ENCODE data around the gene PTPA.
"Not testable (repeated sequence)": the region's sequence is repeated elsewhere in the genome, so short reads cannot be mapped to it uniquely, and the experiment has no call there.

PTPA gene

GRCh38 chr9:129187042-129187441 is 75.8 kb downstream of the PTPA start:
- ChIA-PET POLR2A (interaction anchor here (1.5 kb wide), 1 partner anchor 9 kb away, joined by 9 read pairs; the partner anchor contains the start of gene IER5L), CTCF (interaction anchor here (1.5 kb wide), 1 partner anchor 13 kb away, joined by 5 read pairs; no protein-coding TSS in a partner anchor)

GRCh38 chr9:129189971-129190370 is 78.8 kb downstream of the PTPA start:
- ChIA-PET CTCF (interaction anchor here (0.6 to 1.2 kb wide), 3 partner anchors 23 to 733 kb away, joined by 3 read pairs; no protein-coding TSS in a partner anchor), POLR2A (interaction anchor here (4.4 kb wide), 1 partner anchor 12 kb away, joined by 19 read pairs; the partner anchor contains the start of gene IER5L)
- H3K4me1 ChIP-seq (ENCODE audit: control insufficient read depth, insufficient read depth, low read length); H3K36me3 ChIP-seq (ENCODE audit: control insufficient read depth in 2 of 2, insufficient read depth in 1 of 2, low read length in 2 of 2); H3K9me3 ChIP-seq (ENCODE audit: control insufficient read depth, insufficient read depth, low read depth, low read length); H3K4me3 ChIP-seq (ENCODE audit: low read depth, low read length); H3K27ac ChIP-seq (ENCODE audit: extremely low read depth, low read depth, low read length): not testable (repeated sequence)

More at GRCh38 chr9:129187042-129187441, 75.8 kb downstream of the PTPA start:
- H3K4me1 ChIP-seq (ENCODE audit: control insufficient read depth, insufficient read depth, low read length) = no peaks in the 10 kb centered on the region
- H3K9me3 ChIP-seq (ENCODE audit: control insufficient read depth, insufficient read depth, low read depth, low read length) = no peaks in the 10 kb centered on the region
- TF ChIP-seq ZNF391 (tag by site-specific recombination; IDR thresholded peaks at IDR 0.05; ENCODE audit: borderline replicate concordance, low read depth) (no peak), TRIM28 (IDR thresholded peaks at IDR 0.05; ENCODE audit: borderline replicate concordance, low read length) (no peak), ZNF704 (tag by site-specific recombination; IDR thresholded peaks at IDR 0.05) (no peak), KLF8 (tag by site-specific recombination; IDR thresholded peaks at IDR 0.05) (no peak), ZNF223 (tag by site-specific recombination; IDR thresholded peaks at IDR 0.05) (no peak), ZNF488 (tag by site-specific recombination; IDR thresholded peaks at IDR 0.05) (no peak), ZNF544 (tag by site-specific recombination; IDR thresholded peaks at IDR 0.05) (no peak), HOXA7 (CRISPR knock-in tag; IDR thresholded peaks at IDR 0.05; ENCODE audit: borderline replicate concordance) (no peak), ZFP69B (tag by site-specific recombination; IDR thresholded peaks at IDR 0.05) (no peak), ZBTB1 (tag by site-specific recombination; IDR thresholded peaks at IDR 0.05) (no peak), ZNF394 (tag by site-specific recombination; IDR thresholded peaks at IDR 0.05; ENCODE audit: borderline replicate concordance) (no peak), ZNF585B (tag by site-specific recombination; IDR thresholded peaks at IDR 0.05) (no peak)
- H3K36me3 ChIP-seq (ENCODE audit: control insufficient read depth in 2 of 2, insufficient read depth in 1 of 2, low read length in 2 of 2) = no peaks in the 10 kb centered on the region
- no peak overlapping the region for H3K4me3 ChIP-seq (ENCODE audit: low read depth, low read length)
- H3K27ac ChIP-seq (ENCODE audit: extremely low read depth, low read depth, low read length) = no peak overlapping the region

GRCh38 chr9:129191234-129191633 is 80.0 kb downstream of the PTPA start:
- Histone ChIP-seq H3K9me3 (ENCODE audit: control insufficient read depth, insufficient read depth, low read depth, low read length) (no peaks in the 10 kb centered on the region), H3K4me1 (ENCODE audit: control insufficient read depth, insufficient read depth, low read length) (no peaks in the 10 kb centered on the region), H3K4me3 (ENCODE audit: low read depth, low read length) (no peak overlapping the region), H3K36me3 (ENCODE audit: control insufficient read depth in 2 of 2, insufficient read depth in 1 of 2, low read length in 2 of 2) (no peaks in the 10 kb centered on the region), H3K27ac (ENCODE audit: extremely low read depth, low read depth, low read length) (no peak overlapping the region)
- ChIA-PET POLR2A (interaction anchor here (0.7 to 4.4 kb wide), 2 partner anchors 13 to 237 kb away, joined by 4 to 19 read pairs; partner anchors contain the start of gene IER5L), CTCF (interaction anchor here (0.6 to 2.0 kb wide), 5 partner anchors 18 to 162 kb away, joined by 3 to 7 read pairs (median 4); no protein-coding TSS in a partner anchor)
- TF ChIP-seq ZNF280C (tag by site-specific recombination; IDR thresholded peaks at IDR 0.05) = no peak
- no peak for TF ChIP-seq BCL6B (tag by site-specific recombination; IDR thresholded peaks at IDR 0.05)
- no peak for TF ChIP-seq SP2 (tag by site-specific recombination; IDR thresholded peaks at IDR 0.05)
- no peak for TF ChIP-seq ZNF544 (tag by site-specific recombination; IDR thresholded peaks at IDR 0.05)
- TF ChIP-seq ZNF140 (tag by site-specific recombination; IDR thresholded peaks at IDR 0.05) = no peak
- TF ChIP-seq ZNF354C (tag by site-specific recombination; IDR thresholded peaks at IDR 0.05; ENCODE audit: borderline replicate concordance, low read depth) = no peak
- TF ChIP-seq ZNF184 (tag by site-specific recombination; IDR thresholded peaks at IDR 0.05) = no peak
- no peak for TF ChIP-seq ZNF398 (tag by site-specific recombination; IDR thresholded peaks at IDR 0.05)
- TF ChIP-seq ATF2 (tag by site-specific recombination; IDR thresholded peaks at IDR 0.05; ENCODE audit: low read depth) = no peak
- no peak for TF ChIP-seq MEIS1 (CRISPR knock-in tag; IDR thresholded peaks at IDR 0.05; ENCODE audit: borderline replicate concordance)

All from HEK293 (cell line).